ENCODE measurements around the gene JUP. TPM values are rescaled to one million over a fixed set of nuclear protein-coding genes. Genes with fewer than 3 reads are reported as not detected.

JUP gene
- total RNA-seq, 1 experiment from 2014 or later = 131 TPM

DNA sequence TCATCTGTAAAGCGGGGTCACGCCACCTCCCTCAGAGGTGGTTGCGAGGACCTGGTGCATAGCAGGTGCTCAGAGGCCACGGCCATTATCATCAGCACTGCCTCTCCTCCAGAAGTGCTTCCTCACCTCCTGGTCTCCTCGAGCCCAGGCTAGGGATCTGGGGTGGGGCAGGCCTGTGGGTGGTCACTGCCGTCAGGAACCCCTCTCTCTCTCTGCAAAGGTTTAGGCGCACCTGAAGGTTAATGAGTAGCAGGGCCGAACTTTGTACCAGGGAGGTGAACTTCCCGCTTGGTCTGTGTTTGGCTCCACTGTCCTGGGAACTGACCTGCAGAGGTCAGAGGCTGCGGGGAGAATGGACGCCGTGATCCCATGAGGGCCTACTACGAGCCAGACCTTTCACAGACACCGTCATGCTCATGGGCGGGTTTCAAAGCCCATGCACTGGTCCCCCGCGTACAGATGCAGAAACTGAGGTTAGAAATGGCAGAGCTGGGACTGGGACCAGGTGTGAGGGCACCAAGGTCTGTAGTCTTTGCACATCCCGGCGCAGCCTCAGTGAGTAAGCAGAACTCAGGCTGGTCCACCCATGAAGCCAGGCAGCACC lies 13.8 kb downstream of the JUP start:
- CTCF ChIA-PET = interaction anchor here (0.6 to 3.3 kb wide), 6 partner anchors 13 to 39 kb away, joined by 3 to 26 read pairs (median 6); partner anchors contain the start of gene JUP
- H3K4me3 Mint-ChIP-seq (ENCODE audit: unreplicated experiment) = peak overlapping the region; percentile 33

DNA sequence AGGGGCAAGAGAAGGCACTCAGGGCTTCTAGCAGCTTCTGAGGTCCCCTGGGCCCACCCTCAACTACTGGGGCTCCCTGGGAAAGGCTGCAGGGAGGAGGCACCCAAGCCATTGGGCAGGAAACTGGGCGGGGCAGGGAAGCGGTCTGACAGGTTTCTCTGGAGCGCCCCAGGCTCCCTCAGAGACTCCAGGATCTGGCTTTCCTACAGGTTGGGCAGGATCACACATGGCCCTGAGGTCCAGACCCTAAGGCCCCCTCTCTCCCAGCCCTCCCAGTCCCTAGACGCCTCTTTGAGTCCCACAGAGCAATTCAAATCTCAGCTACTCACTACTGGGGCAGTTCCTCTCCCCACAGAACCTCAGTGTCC lies 14.3 kb downstream of the JUP start:
- no peak overlapping the region for H3K4me3 Mint-ChIP-seq (ENCODE audit: unreplicated experiment)
- intact Hi-C loops (cut with micrococcal nuclease) = loop anchor here (2.0 kb wide), 2 partner anchors 29 to 33 kb away; no protein-coding TSS in a partner anchor
- BruUV-seq (replicated peaks) = no TSS peak
- no peaks in the 10 kb centered on the region for H3K27me3 Mint-ChIP-seq (ENCODE audit: insufficient read depth, unreplicated experiment)
- H3K27ac Mint-ChIP-seq (ENCODE audit: low read depth, unreplicated experiment) = peak overlapping the region; percentile 73
- ChIA-PET CTCF (interaction anchor here (0.6 to 2.8 kb wide), 4 partner anchors 14 to 39 kb away, joined by 3 to 14 read pairs (median 4); partner anchors contain the start of gene JUP), POLR2A (interaction anchor here (1.2 to 18.0 kb wide), 2 partner anchors 17 to 32 kb away, joined by 4 to 599 read pairs; partner anchors contain the start of genes FKBP10 and P3H4)
- TF ChIP-seq, protein P1, sequence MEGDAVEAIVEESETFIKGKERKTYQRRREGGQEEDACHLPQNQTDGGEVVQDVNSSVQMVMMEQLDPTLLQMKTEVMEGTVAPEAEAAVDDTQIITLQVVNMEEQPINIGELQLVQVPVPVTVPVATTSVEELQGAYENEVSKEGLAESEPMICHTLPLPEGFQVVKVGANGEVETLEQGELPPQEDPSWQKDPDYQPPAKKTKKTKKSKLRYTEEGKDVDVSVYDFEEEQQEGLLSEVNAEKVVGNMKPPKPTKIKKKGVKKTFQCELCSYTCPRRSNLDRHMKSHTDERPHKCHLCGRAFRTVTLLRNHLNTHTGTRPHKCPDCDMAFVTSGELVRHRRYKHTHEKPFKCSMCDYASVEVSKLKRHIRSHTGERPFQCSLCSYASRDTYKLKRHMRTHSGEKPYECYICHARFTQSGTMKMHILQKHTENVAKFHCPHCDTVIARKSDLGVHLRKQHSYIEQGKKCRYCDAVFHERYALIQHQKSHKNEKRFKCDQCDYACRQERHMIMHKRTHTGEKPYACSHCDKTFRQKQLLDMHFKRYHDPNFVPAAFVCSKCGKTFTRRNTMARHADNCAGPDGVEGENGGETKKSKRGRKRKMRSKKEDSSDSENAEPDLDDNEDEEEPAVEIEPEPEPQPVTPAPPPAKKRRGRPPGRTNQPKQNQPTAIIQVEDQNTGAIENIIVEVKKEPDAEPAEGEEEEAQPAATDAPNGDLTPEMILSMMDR (IDR thresholded peaks at IDR 0.05; ENCODE audit: unreplicated experiment) = no peak
- H3K4me1 Mint-ChIP-seq (ENCODE audit: insufficient read depth, unreplicated experiment) = peaks cover 19% of the 10 kb centered on the region
- DNase-seq (ENCODE audit: unreplicated experiment) = no peak
- peaks cover 74% of the 10 kb centered on the region for H3K36me3 Mint-ChIP-seq (ENCODE audit: insufficient read depth, unreplicated experiment)
- H3K9me3 Mint-ChIP-seq (ENCODE audit: unreplicated experiment) = no peaks in the 10 kb centered on the region

More for the DNA sequence above, 13.8 kb downstream of the JUP start:
- Mint-ChIP-seq H3K27me3 (ENCODE audit: insufficient read depth, unreplicated experiment) (no peaks in the 10 kb centered on the region), H3K4me1 (ENCODE audit: insufficient read depth, unreplicated experiment) (peaks cover 19% of the 10 kb centered on the region), H3K9me3 (ENCODE audit: unreplicated experiment) (no peaks in the 10 kb centered on the region), H3K27ac (ENCODE audit: low read depth, unreplicated experiment) (peak overlapping the region; percentile 73), H3K36me3 (ENCODE audit: insufficient read depth, unreplicated experiment) (peaks cover 74% of the 10 kb centered on the region)
- POLR2A ChIA-PET = interaction anchor here (1.2 to 18.0 kb wide), 6 partner anchors 10 to 92 kb away, joined by 3 to 599 read pairs (median 10); partner anchors contain the start of genes FKBP10, JUP, KLHL11 and P3H4
- no TSS peak for BruUV-seq (replicated peaks)
- no peak for DNase-seq (ENCODE audit: unreplicated experiment)
- TF ChIP-seq, protein P1 (IDR thresholded peaks at IDR 0.05; ENCODE audit: unreplicated experiment) = no peak
- intact Hi-C loops (cut with micrococcal nuclease) = loop anchor here (1.0 to 2.0 kb wide), 3 partner anchors 12 to 34 kb away; no protein-coding TSS in a partner anchor

DNA sequence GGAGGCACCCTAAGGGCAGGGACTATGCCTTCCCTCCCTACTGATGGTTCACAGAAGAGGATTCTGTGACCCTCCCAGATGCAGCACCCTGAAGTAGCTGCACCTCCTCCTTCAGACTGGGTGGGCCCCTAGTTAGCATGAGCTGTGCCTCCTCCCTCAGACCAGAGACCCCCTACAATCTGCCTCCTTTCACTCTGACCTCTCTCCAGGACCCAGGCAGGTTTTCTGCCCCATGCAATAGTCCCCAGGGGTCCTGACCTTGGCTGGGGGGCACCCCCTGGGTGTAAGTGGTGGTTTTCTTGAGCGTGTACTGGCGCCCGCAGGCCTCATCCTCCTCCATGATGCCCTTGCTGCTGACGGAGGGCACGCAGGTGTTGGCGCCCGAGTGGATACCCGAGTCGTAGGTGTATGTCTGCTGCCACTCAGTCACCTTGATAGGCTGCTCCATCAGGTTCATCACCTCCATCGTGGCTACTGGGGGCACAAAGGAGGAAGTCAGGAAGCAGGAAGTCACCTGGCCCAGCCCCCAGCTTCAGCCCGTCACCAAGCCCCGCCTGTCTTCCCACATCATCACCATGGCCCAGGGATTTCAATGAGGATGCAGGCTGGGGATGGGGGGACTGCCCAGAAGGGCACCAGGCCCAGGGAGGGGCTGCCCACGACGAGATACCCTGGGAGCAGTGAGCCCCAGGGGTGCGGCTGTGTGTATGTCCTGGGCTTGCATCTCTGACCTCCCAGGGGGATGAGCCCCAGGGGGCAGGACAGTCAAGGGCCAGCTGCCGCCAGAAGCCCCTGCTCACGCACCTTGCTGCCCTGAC lies 14.9 kb downstream of the JUP start:
- BruUV-seq (replicated peaks) = no TSS peak
- Mint-ChIP-seq H3K36me3 (ENCODE audit: insufficient read depth, unreplicated experiment) (peaks cover 77% of the 10 kb centered on the region), H3K4me1 (ENCODE audit: insufficient read depth, unreplicated experiment) (peaks cover 19% of the 10 kb centered on the region), H3K27ac (ENCODE audit: low read depth, unreplicated experiment) (no peak overlapping the region), H3K27me3 (ENCODE audit: insufficient read depth, unreplicated experiment) (no peaks in the 10 kb centered on the region), H3K9me3 (ENCODE audit: unreplicated experiment) (no peaks in the 10 kb centered on the region), H3K4me3 (ENCODE audit: unreplicated experiment) (no peak overlapping the region)
- TF ChIP-seq, protein P1 (IDR thresholded peaks at IDR 0.05; ENCODE audit: unreplicated experiment) = no peak
- intact Hi-C loops (cut with micrococcal nuclease) = loop anchor here (2.0 kb wide), 2 partner anchors 29 to 33 kb away; no protein-coding TSS in a partner anchor
- POLR2A ChIA-PET = interaction anchor here (1.2 to 1.6 kb wide), 2 partner anchors 18 to 29 kb away, joined by 4 read pairs; no protein-coding TSS in a partner anchor
- CTCF ChIA-PET = interaction anchor here (0.6 to 1.3 kb wide), 3 partner anchors 34 to 76 kb away, joined by 3 read pairs; no protein-coding TSS in a partner anchor
- DNase-seq (ENCODE audit: unreplicated experiment) = no peak

DNA sequence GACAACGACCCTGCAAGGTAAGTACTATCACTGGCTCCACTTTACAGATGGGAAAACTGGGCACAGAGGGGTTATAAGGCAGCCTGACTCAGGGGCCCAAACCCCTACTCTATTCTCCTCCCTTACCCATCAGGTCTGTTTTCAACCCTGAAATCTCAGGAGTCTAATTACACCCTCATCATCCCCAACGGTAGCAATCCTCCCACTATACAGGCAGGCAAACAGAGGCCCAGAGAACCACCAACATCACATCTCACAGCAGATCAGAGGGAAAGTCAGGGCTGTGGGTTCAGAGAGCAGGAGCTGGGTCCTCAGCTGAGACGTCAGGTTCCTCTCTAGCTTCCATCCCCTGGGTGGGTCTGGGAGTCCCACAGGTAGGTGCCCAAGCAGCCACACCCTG lies 16.5 kb downstream of the JUP start:
- H3K9me3 Mint-ChIP-seq (ENCODE audit: unreplicated experiment) = no peaks in the 10 kb centered on the region
- intact Hi-C loops (cut with micrococcal nuclease) = no loop called here
- DNase-seq (ENCODE audit: unreplicated experiment) = no peak

More for the DNA sequence above, 16.5 kb downstream of the JUP start:
- POLR2A ChIA-PET = interaction anchor here (1.6 kb wide), 1 partner anchor 31 kb away, joined by 4 read pairs; no protein-coding TSS in a partner anchor
- Mint-ChIP-seq H3K27me3 (ENCODE audit: insufficient read depth, unreplicated experiment) (no peaks in the 10 kb centered on the region), H3K4me3 (ENCODE audit: unreplicated experiment) (no peak overlapping the region), H3K27ac (ENCODE audit: low read depth, unreplicated experiment) (no peak overlapping the region), H3K4me1 (ENCODE audit: insufficient read depth, unreplicated experiment) (peaks cover 6% of the 10 kb centered on the region), H3K36me3 (ENCODE audit: insufficient read depth, unreplicated experiment) (peaks cover 81% of the 10 kb centered on the region)
- CTCF ChIA-PET = interaction anchor here (1.1 kb wide), 1 partner anchor 75 kb away, joined by 3 read pairs; no protein-coding TSS in a partner anchor
- TF ChIP-seq, protein P1 (IDR thresholded peaks at IDR 0.05; ENCODE audit: unreplicated experiment) = no peak
- no TSS peak for BruUV-seq (replicated peaks)
